Liver (tissue), 9 donors: ENCODE results near the gene GRK5. TPM values are rescaled to one million over a fixed set of nuclear protein-coding genes. Genes with fewer than 3 reads are reported as not detected.

Experiments used
- DNase-seq: peaks from one replicate; pipeline ENCODE4 v3.0.0-alpha.2; 2017; ENCODE audit warnings: low spot score
- H3K27ac ChIP-seq, 2 donors: one replicate each; pipeline ENCODE4 v1.7.0; 2013; ENCODE audit warnings: inconsistent platforms in 2 of 2, low read length in 2 of 2, control low read depth in 1 of 2, low read depth in 1 of 2, mild to moderate bottlenecking in 1 of 2
- H3K27me3 ChIP-seq, 4 donors: one replicate each; pipeline versions ENCODE4 v1.6.1 to v1.7.0; 2013; ENCODE audit warnings: low read length in 3 of 4, inconsistent platforms in 1 of 4, mild to moderate bottlenecking in 1 of 4, moderate library complexity in 1 of 4; ENCODE audit not compliant: control insufficient read depth in 4 of 4, insufficient read depth in 4 of 4
- H3K36me3 ChIP-seq, 4 donors: one replicate each; pipeline versions ENCODE4 v1.6.1 to v1.7.0; 2013; ENCODE audit warnings: low read length in 3 of 4, mild to moderate bottlenecking in 3 of 4, low read depth in 1 of 4, moderate library complexity in 1 of 4; ENCODE audit not compliant: control insufficient read depth in 4 of 4, insufficient read depth in 3 of 4
- H3K4me1 ChIP-seq, 4 donors: one replicate each; pipeline versions ENCODE4 v1.6.1 to v1.7.0; 2013; ENCODE audit warnings: low read length in 3 of 4, mild to moderate bottlenecking in 3 of 4, moderate library complexity in 1 of 4; ENCODE audit not compliant: control insufficient read depth in 4 of 4, insufficient read depth in 4 of 4
- H3K4me3 ChIP-seq, 3 donors: one replicate each; pipeline versions ENCODE4 v1.6.1 to v1.7.0; 2013; ENCODE audit warnings: low read length in 3 of 3, control low read depth in 1 of 3, low read depth in 1 of 3, mild to moderate bottlenecking in 1 of 3
- H3K9ac ChIP-seq, 2 donors: one replicate each; pipeline ENCODE4 v1.7.0; 2013; ENCODE audit warnings: low read length in 2 of 2, mild to moderate bottlenecking in 2 of 2, moderate library complexity in 2 of 2, control low read depth in 1 of 2, low read depth in 1 of 2
- H3K9me3 ChIP-seq, 4 donors: one replicate each; pipeline versions ENCODE4 v1.6.1 to v1.7.0; 2013; ENCODE audit warnings: low read length in 3 of 4; ENCODE audit not compliant: control insufficient read depth in 4 of 4
- FOXA1 ChIP-seq: IDR thresholded peaks from 2 replicates; pipeline ENCODE4 v1.6.1; 2016; ENCODE audit warnings: antibody characterized with exemption
- FOXA2 ChIP-seq: IDR thresholded peaks from 2 replicates; pipeline ENCODE4 v1.6.1; 2016; ENCODE audit warnings: antibody characterized with exemption
- GABPA ChIP-seq, 2 donors: IDR thresholded peaks in 1 of 2; conservative IDR thresholded peaks in 1 of 2; 2 replicates each; pipeline ENCODE4 v1.6.1; 2016; ENCODE audit warnings: antibody characterized with exemption in 2 of 2, mild to moderate bottlenecking in 1 of 2, moderate library complexity in 1 of 2
- HNF4A ChIP-seq, 2 donors: conservative IDR thresholded peaks; 2 replicates each; pipeline ENCODE4 v1.6.1; 2016; ENCODE audit warnings: antibody characterized with exemption in 2 of 2, mild to moderate bottlenecking in 2 of 2
- HNF4G ChIP-seq: IDR thresholded peaks from 2 replicates; pipeline ENCODE4 v1.6.1; 2016; ENCODE audit warnings: antibody characterized with exemption
- NR2F2 ChIP-seq: IDR thresholded peaks from 2 replicates; pipeline ENCODE4 v1.6.1; 2016; ENCODE audit warnings: antibody characterized with exemption
- RXRA ChIP-seq, 2 donors: IDR thresholded peaks; 2 replicates each; pipeline ENCODE4 v1.6.1; 2017 to 2018; ENCODE audit warnings: antibody characterized with exemption in 2 of 2, mild to moderate bottlenecking in 1 of 2
- SP1 ChIP-seq: IDR thresholded peaks from 2 replicates; pipeline ENCODE4 v1.6.1; 2018; ENCODE audit warnings: antibody characterized with exemption, mild to moderate bottlenecking
- TAF1 ChIP-seq: conservative IDR thresholded peaks from 2 replicates; pipeline ENCODE4 v1.6.1; 2016; ENCODE audit warnings: antibody characterized with exemption, mild to moderate bottlenecking
- YY1 ChIP-seq: IDR thresholded peaks from 2 replicates; pipeline ENCODE4 v1.6.1; 2016; ENCODE audit warnings: antibody characterized with exemption, mild to moderate bottlenecking
- WGBS: extraction: QIAGEN DNeasy Blood & Tissue Kit; methylation state at CpG from one replicate; pipeline ENCODE4 v1.1.7; 2013; 5-methylcytosine and 5-hydroxymethylcytosine counted together
- polyA plus RNA-seq, 2 donors: library from polyadenylated mRNA; stranded (reverse) in 1 of 2; unstranded in 1 of 2; fragments of 200-250 nt in 1 of 2; fragments of >200 nt in 1 of 2; fragmentation: Nextera tagmentation in 1 of 2; extraction: Ambion mirVana in 1 of 2; gene quantifications; one replicate each; pipeline versions ENCODE4 v1.2.1 to v1.2.3, GENCODE V29; 2013 to 2015
- total RNA-seq, 2 donors: library from RNA; depleted of rRNA; stranded (reverse); fragments of >200 nt; gene quantifications; one replicate each; pipeline ENCODE4 v1.2.3, GENCODE V29; 2014
- TF ChIP-seq, protein P1 (sequence below): IDR thresholded peaks from 2 replicates; pipeline ENCODE4 v1.6.1; 2016; ENCODE audit warnings: antibody characterized with exemption
- TF ChIP-seq, protein P2 (sequence below): IDR thresholded peaks from 2 replicates; pipeline ENCODE4 v1.6.1; 2016; ENCODE audit warnings: antibody characterized with exemption, mild to moderate bottlenecking
- TF ChIP-seq, protein P3 (sequence below): IDR thresholded peaks from 2 replicates; pipeline ENCODE4 v1.6.1; 2016; ENCODE audit warnings: antibody characterized with exemption
- TF ChIP-seq, protein P4 (sequence below): fragments of 150-350 bp; IDR thresholded peaks from 2 replicates; pipeline ENCODE4 v1.5.1; 2017; ENCODE audit warnings: improper control_type of control experiment, low read depth, low read length; ENCODE audit not compliant: missing input control
- donor health status: healthy.
- donor health status: healthy.
- donor health status: healthy.
- donor health status: healthy.
- donor health status: healthy.

GRK5 gene
- total and polyA plus RNA-seq, 4 donors, result 2.1 to 6.6 (median 5.1) TPM

DNA sequence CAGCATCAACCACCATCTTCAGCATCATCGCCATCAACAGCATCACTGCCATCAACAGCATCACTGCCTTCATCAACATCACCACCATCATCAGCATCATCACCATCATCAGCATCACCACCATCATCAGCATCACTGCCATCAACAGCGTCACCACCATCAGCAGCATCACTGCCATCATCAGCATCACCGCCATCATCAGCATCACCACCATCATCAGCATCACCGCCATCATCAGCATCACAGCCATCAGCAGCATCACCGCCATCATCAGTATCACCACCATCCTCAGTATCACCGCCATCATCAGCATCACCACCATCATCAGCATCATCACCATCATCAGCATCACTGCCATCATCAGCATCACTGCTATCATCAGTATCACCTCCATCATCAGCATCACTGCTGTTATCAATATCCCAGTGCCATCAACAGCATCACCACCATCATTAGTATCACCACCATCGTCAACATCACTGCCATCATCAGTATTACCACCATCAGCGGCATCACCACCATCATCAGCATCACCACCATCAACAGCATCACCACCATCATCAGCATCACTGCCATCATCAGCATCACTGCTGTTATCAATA is 220.0 kb downstream of the GRK5 start:
- H3K9ac ChIP-seq, result no peak overlapping the region
- TF ChIP-seq FOXA2, result no peak
- TF ChIP-seq, protein P1, sequence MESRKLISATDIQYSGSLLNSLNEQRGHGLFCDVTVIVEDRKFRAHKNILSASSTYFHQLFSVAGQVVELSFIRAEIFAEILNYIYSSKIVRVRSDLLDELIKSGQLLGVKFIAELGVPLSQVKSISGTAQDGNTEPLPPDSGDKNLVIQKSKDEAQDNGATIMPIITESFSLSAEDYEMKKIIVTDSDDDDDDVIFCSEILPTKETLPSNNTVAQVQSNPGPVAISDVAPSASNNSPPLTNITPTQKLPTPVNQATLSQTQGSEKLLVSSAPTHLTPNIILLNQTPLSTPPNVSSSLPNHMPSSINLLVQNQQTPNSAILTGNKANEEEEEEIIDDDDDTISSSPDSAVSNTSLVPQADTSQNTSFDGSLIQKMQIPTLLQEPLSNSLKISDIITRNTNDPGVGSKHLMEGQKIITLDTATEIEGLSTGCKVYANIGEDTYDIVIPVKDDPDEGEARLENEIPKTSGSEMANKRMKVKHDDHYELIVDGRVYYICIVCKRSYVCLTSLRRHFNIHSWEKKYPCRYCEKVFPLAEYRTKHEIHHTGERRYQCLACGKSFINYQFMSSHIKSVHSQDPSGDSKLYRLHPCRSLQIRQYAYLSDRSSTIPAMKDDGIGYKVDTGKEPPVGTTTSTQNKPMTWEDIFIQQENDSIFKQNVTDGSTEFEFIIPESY, result no peak
- TF ChIP-seq, protein P2, sequence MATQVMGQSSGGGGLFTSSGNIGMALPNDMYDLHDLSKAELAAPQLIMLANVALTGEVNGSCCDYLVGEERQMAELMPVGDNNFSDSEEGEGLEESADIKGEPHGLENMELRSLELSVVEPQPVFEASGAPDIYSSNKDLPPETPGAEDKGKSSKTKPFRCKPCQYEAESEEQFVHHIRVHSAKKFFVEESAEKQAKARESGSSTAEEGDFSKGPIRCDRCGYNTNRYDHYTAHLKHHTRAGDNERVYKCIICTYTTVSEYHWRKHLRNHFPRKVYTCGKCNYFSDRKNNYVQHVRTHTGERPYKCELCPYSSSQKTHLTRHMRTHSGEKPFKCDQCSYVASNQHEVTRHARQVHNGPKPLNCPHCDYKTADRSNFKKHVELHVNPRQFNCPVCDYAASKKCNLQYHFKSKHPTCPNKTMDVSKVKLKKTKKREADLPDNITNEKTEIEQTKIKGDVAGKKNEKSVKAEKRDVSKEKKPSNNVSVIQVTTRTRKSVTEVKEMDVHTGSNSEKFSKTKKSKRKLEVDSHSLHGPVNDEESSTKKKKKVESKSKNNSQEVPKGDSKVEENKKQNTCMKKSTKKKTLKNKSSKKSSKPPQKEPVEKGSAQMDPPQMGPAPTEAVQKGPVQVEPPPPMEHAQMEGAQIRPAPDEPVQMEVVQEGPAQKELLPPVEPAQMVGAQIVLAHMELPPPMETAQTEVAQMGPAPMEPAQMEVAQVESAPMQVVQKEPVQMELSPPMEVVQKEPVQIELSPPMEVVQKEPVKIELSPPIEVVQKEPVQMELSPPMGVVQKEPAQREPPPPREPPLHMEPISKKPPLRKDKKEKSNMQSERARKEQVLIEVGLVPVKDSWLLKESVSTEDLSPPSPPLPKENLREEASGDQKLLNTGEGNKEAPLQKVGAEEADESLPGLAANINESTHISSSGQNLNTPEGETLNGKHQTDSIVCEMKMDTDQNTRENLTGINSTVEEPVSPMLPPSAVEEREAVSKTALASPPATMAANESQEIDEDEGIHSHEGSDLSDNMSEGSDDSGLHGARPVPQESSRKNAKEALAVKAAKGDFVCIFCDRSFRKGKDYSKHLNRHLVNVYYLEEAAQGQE, result no peak
- H3K36me3 ChIP-seq, result peaks cover 0 to 30% (median 7%) of the 10 kb centered on the region in 4 donors
- no peaks in the 10 kb centered on the region for H3K27me3 ChIP-seq
- H3K9me3 ChIP-seq, result no peaks in the 10 kb centered on the region
- 98% methylated on average over 8 of the region's 8 CpGs for WGBS
- no peaks in the 10 kb centered on the region for H3K4me1 ChIP-seq
- no peak for DNase-seq
- no peak overlapping the region for H3K27ac ChIP-seq
- no peak overlapping the region for H3K4me3 ChIP-seq

DNA sequence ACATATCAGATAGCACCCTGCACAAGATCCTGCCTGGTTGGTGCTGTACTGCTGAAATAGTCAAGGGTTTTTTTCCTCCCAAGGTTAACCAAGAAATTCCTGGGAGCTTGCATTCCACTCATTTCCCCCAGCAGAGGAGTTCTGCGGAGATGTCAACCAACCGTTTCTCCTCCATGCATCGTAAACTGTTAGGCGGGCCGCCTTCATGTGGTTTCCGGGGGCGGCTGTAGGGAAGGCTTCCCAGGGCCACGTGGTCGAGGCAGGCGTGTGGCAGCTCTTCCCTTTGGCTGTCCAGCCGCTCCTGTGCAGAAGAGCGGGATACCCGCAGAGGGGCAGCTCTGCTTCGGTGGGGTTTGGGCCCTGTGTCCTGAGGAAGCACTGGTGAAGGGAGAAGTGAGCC is 221.4 kb downstream of the GRK5 start:
- Histone ChIP-seq H3K4me1 (no peaks in the 10 kb centered on the region), H3K9me3 (no peaks in the 10 kb centered on the region), H3K36me3 (peaks cover 0 to 26% (median 9%) of the 10 kb centered on the region in 4 donors), H3K4me3 (no peak overlapping the region), H3K27ac (no peak overlapping the region), H3K9ac (no peak overlapping the region), H3K27me3 (no peaks in the 10 kb centered on the region)
- DNase-seq, result no peak
- no peak for TF ChIP-seq SP1
- no peak for TF ChIP-seq HNF4G
- TF ChIP-seq, protein P1, result no peak
- no peak for TF ChIP-seq HNF4A (conservative IDR thresholded peaks at IDR 0.05)
- TF ChIP-seq FOXA1, result no peak
- TF ChIP-seq YY1, result no peak
- TF ChIP-seq, protein P2, result no peak
- TF ChIP-seq, protein P3, sequence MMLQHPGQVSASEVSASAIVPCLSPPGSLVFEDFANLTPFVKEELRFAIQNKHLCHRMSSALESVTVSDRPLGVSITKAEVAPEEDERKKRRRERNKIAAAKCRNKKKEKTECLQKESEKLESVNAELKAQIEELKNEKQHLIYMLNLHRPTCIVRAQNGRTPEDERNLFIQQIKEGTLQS, result no peak
- no peak for TF ChIP-seq NR2F2
- TF ChIP-seq TAF1, result no peak
- no peak for TF ChIP-seq GABPA (IDR thresholded peaks at IDR 0.05 in 1 of 2, conservative IDR thresholded peaks at IDR 0.05 in 1 of 2)
- TF ChIP-seq RXRA (IDR thresholded peaks at IDR 0.05), result no peak
- TF ChIP-seq, protein P4, sequence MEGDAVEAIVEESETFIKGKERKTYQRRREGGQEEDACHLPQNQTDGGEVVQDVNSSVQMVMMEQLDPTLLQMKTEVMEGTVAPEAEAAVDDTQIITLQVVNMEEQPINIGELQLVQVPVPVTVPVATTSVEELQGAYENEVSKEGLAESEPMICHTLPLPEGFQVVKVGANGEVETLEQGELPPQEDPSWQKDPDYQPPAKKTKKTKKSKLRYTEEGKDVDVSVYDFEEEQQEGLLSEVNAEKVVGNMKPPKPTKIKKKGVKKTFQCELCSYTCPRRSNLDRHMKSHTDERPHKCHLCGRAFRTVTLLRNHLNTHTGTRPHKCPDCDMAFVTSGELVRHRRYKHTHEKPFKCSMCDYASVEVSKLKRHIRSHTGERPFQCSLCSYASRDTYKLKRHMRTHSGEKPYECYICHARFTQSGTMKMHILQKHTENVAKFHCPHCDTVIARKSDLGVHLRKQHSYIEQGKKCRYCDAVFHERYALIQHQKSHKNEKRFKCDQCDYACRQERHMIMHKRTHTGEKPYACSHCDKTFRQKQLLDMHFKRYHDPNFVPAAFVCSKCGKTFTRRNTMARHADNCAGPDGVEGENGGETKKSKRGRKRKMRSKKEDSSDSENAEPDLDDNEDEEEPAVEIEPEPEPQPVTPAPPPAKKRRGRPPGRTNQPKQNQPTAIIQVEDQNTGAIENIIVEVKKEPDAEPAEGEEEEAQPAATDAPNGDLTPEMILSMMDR, result no peak
- TF ChIP-seq FOXA2, result no peak
- 85% methylated on average over 14 of the region's 14 CpGs for WGBS
